Omental fat pad (tissue), 4 donors: ENCODE measurements around the gene KIZ. TPM values are rescaled to one million over a fixed set of nuclear protein-coding genes. Genes with fewer than 3 reads are reported as not detected.

Source experiments
- ATAC-seq: fragments of 150-250 bp; one replicate; pipeline ENCODE4 v1.9.1; 2016; ENCODE audit warnings: mild to moderate bottlenecking, moderate library complexity; ENCODE audit not compliant: low FRiP score
- DNase-seq: peaks from one replicate; pipeline ENCODE4 v3.0.0-alpha.2; 2019; ENCODE audit warnings: low spot score
- total RNA-seq, 4 donors: library from RNA; depleted of rRNA; stranded (reverse); fragments of >200 nt; gene quantifications; one replicate each; pipeline ENCODE4 v1.1.0, GENCODE V29; 2016
- TF ChIP-seq, protein P1 (sequence below), 3 donors: fragments of 450-650 bp; IDR thresholded peaks; one replicate each; pipeline ENCODE4 v1.5.1; 2016 to 2017; ENCODE audit warnings: antibody characterized with exemption in 3 of 3, mild to moderate bottlenecking in 3 of 3, moderate library complexity in 2 of 3

Gene KIZ
- total RNA-seq, 4 donors from 2014 or later, result 19.1 to 33.7 (median 23.7) TPM

DNA sequence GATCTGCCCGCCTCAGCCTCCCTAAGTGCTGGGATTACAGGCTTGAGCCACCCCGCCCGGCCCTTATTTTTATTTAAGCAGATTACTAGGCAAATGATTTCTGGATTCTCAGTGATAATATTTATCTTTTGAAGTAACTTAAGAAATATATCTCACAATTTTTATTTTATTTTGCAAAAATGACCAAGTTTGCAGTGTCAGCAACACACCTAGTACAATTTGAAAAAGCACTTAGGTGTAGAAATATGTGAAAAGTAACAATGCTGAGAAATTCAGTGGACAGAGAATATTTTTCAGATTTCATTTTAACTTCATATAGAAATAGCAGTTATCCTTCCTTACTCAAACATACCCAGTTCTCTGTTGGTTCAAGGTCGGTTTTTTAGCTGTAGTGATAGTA lies 98.3 kb downstream of the KIZ start:
- TF ChIP-seq, protein P1, sequence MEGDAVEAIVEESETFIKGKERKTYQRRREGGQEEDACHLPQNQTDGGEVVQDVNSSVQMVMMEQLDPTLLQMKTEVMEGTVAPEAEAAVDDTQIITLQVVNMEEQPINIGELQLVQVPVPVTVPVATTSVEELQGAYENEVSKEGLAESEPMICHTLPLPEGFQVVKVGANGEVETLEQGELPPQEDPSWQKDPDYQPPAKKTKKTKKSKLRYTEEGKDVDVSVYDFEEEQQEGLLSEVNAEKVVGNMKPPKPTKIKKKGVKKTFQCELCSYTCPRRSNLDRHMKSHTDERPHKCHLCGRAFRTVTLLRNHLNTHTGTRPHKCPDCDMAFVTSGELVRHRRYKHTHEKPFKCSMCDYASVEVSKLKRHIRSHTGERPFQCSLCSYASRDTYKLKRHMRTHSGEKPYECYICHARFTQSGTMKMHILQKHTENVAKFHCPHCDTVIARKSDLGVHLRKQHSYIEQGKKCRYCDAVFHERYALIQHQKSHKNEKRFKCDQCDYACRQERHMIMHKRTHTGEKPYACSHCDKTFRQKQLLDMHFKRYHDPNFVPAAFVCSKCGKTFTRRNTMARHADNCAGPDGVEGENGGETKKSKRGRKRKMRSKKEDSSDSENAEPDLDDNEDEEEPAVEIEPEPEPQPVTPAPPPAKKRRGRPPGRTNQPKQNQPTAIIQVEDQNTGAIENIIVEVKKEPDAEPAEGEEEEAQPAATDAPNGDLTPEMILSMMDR (IDR thresholded peaks at IDR 0.05), result no peak
- DNase-seq (no peak), ATAC-seq (no peak)

DNA sequence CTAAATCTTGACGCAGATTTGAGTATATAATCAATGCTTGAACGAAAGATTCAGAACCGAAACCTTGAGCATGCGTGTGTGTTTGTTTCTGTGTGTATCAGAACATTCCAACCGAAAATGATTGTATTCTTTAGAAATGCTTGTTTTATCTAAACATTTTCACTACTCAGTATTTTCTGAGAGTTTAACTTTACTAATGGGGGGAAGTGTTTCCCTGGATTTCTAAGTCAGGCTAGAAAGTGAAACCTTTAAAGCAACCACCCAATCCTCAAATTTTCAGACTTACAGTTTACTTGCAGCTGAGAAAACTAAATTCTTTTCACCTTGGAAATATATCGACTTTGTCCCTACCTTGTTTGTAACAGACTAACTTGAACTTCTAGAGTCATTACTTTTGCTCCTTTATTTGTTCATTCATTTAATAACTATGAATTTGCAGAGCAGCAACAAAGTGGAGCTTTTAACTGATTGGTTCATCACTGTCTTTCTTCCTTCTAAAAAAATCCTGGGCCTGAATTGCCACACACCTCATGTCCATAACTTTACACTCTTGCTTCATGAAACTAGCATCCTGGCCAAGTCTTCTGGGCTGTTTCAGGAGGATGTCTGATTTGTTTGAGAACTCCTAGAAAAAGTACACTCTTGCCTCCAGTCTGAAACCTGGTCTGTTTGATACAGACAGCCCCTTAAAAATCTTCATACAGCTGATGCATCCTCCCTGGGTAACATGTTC lies 99.5 kb downstream of the KIZ start:
- DNase-seq (no peak), ATAC-seq (no peak)
- TF ChIP-seq, protein P1 (IDR thresholded peaks at IDR 0.05), result no peak

GRCh38 chr20:21228511-21228910 lies 102.6 kb downstream of the KIZ start:
- DNase-seq (no peak), ATAC-seq (no peak)
- TF ChIP-seq, protein P1 (IDR thresholded peaks at IDR 0.05), result no peak

GRCh38 chr20:21229163-21229562 lies 103.3 kb downstream of the KIZ start:
- TF ChIP-seq, protein P1 (IDR thresholded peaks at IDR 0.05), result no peak
- no peak for ATAC-seq
- no peak for DNase-seq

DNA sequence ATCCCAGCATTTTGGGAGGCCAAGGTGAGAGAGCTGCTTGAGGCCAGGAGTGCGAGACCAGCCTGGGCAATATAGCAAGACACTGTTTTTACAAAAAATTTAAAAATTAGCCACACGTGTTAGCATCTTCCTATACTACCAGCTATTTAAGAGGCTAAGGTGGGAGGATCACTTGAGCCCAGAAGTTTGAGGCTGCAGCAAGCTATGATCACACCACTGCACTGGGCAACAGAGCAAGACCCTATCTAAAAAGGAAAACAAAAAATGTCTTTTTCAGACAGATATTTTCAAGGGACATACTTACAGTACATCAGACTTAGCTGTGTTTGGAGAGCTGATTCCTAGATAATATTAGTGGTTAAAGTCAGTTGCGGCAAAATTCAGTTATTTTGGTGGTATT lies 104.3 kb downstream of the KIZ start:
- no peak for ATAC-seq
- DNase-seq, result no peak
- TF ChIP-seq, protein P1 (IDR thresholded peaks at IDR 0.05), result no peak

DNA sequence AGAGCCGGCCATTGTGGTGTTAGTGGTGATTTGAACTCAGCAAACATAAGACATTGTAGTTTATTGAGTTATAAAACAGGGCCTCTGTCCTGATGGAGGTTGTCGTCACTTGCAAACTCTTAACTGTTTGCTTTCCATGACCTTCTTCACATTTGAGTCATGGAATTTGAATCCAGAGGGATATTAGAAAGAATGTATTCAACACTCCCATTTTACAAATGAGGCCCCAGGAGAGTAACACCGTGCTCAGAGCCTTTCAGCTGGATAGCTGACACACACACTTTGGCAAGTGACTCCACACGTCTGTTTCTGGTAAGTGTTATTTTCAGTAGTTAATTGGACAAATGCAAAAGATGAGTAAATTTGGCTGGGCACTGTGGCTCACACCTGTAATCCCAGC lies 104.8 kb downstream of the KIZ start:
- TF ChIP-seq, protein P1 (IDR thresholded peaks at IDR 0.05), result no peak
- DNase-seq (no peak), ATAC-seq (no peak)
